HL-60 (cell line): Measurements from ENCODE around the gene UBE2Q2.

Experiments
- TF ChIP-seq, protein P1 (sequence below): IDR thresholded peaks from one replicate; pipeline ENCODE4 v1.5.1; 2011; ENCODE audit warnings: low read length, control low read depth, inconsistent platforms; ENCODE audit not compliant: insufficient read depth
- TF ChIP-seq, protein P2 (sequence below): IDR thresholded peaks from 2 replicates; pipeline ENCODE4 v1.6.1; 2012; ENCODE audit warnings: low read depth; ENCODE audit not compliant: insufficient replicate concordance

DNA sequence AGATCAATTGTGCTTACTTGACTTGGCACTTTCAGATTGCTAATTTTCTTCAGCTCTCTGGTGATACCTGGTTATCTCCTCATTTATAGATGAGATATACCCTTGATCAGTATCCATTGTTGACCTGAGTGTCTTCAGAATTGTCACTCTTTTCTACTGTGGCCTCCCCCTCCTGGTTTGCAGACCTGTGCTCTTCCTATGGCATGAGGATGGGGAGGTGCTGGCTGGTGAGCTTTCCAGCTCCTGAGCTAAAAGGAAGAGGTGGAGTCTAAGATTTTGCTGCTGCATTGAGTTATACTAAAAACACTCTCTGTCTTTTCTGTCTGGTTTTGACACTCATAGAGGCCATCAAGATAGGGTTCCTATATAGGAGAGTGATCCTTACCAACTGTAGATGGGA is 23.7 kb downstream of the UBE2Q2 start:
- TF ChIP-seq, protein P1, sequence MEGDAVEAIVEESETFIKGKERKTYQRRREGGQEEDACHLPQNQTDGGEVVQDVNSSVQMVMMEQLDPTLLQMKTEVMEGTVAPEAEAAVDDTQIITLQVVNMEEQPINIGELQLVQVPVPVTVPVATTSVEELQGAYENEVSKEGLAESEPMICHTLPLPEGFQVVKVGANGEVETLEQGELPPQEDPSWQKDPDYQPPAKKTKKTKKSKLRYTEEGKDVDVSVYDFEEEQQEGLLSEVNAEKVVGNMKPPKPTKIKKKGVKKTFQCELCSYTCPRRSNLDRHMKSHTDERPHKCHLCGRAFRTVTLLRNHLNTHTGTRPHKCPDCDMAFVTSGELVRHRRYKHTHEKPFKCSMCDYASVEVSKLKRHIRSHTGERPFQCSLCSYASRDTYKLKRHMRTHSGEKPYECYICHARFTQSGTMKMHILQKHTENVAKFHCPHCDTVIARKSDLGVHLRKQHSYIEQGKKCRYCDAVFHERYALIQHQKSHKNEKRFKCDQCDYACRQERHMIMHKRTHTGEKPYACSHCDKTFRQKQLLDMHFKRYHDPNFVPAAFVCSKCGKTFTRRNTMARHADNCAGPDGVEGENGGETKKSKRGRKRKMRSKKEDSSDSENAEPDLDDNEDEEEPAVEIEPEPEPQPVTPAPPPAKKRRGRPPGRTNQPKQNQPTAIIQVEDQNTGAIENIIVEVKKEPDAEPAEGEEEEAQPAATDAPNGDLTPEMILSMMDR, result no peak
- TF ChIP-seq, protein P2, sequence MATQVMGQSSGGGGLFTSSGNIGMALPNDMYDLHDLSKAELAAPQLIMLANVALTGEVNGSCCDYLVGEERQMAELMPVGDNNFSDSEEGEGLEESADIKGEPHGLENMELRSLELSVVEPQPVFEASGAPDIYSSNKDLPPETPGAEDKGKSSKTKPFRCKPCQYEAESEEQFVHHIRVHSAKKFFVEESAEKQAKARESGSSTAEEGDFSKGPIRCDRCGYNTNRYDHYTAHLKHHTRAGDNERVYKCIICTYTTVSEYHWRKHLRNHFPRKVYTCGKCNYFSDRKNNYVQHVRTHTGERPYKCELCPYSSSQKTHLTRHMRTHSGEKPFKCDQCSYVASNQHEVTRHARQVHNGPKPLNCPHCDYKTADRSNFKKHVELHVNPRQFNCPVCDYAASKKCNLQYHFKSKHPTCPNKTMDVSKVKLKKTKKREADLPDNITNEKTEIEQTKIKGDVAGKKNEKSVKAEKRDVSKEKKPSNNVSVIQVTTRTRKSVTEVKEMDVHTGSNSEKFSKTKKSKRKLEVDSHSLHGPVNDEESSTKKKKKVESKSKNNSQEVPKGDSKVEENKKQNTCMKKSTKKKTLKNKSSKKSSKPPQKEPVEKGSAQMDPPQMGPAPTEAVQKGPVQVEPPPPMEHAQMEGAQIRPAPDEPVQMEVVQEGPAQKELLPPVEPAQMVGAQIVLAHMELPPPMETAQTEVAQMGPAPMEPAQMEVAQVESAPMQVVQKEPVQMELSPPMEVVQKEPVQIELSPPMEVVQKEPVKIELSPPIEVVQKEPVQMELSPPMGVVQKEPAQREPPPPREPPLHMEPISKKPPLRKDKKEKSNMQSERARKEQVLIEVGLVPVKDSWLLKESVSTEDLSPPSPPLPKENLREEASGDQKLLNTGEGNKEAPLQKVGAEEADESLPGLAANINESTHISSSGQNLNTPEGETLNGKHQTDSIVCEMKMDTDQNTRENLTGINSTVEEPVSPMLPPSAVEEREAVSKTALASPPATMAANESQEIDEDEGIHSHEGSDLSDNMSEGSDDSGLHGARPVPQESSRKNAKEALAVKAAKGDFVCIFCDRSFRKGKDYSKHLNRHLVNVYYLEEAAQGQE, result no peak
